Eye (tissue), 1 donor: Measurements from ENCODE around the gene FAM111A.
"Not testable (repeated sequence)": the region's sequence is repeated elsewhere in the genome, so short reads cannot be mapped to it uniquely, and the experiment has no call there.

ENCODE experiments used
- DNase-seq: peaks from one replicate; pipeline ENCODE4 v3.0.0-alpha.2; 2015

FAM111A gene

GRCh38 chr11:59142530-59143507 lies at the start of gene FAM111A:
FAM111A (plus strand) TSS chr11:59142856; CDS start chr11:59148873, 6,017 bp downstream.
- DNase-seq, result peak; percentile 92

- DNase-seq, result not testable (repeated sequence)
Observed at GRCh38 chr11:59093576-59093975, 49.1 kb upstream of the FAM111A start.

- DNase-seq, result not testable (repeated sequence)
Observed at GRCh38 chr11:59095225-59095624, 47.4 kb upstream of the FAM111A start.

DNA sequence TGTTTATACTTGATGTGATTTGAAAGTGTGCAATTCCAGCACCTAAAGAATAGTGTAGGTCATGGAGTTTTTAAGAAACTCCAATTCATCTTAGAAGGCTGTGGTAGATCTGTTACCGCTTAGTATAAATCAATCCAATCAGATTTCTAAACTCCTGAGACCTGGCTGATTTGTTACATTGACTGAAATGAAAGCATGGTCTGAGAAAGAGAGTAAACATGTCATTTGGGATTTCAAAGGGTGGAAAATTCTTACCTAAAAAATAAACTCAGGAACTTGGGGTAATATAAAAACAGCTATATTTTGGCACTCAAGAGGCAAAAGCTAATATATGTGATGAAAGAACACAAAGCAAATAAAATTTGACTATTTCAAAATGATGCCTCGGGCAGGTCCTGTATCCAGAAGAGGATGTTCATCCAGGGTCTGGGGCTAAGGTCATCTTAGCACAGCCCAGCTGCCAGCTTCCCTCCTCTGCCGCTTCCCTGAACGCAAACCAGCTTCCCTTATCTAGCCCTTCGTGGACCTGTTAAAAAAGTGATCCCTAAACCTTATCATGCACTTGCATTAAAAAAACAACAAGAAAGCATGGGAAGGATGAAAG lies 46.6 kb upstream of the FAM111A start:
- DNase-seq, result not testable (repeated sequence)

GRCh38 chr11:59097113-59097708 lies 45.4 kb upstream of the FAM111A start:
- DNase-seq, result peak; percentile 76

DNA sequence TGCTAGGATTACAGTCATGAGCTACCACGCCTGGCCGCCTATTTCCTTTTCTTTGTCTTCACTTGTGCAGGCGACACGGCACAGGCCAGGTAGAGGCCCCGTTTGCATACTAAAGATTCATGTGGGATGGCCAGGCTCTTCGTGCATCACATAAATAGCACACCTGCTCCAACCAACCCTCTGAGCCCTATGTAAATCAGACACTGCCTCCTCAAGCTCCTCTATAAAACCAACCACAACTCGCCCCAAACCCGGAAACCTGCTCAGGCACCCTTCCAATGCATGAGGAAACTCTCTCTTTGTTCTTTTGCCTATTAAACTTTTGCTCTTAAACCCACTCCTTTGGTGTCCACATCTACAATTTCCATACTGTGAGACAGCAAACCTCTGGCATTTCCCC lies 44.7 kb upstream of the FAM111A start:
- not testable (repeated sequence) for DNase-seq

DNA sequence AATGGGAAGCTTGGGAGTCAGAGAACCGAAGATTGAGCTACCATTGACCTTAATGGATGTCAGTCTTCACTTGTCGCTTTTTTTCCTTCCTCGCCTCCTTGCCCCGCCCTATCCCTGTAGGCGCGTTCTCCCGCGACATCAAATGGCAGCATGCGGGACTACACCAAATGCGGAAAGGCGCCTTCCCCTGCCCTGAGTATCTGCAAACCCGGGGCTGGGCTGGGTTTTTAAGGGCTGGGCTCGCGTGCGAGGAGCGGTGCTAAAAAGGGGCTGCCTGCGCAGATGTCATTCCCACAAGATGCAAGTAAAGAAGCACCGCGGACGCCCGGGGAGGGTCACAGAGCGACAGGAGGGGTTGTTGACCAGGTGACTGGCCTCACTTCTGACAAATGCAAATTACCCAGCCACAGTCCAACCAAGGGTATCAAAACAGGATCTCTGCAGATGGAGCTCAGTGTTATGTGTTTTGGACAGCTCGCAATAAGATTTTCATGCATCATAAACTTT lies 40.3 kb upstream of the FAM111A start:
- peak; percentile 83 for DNase-seq

DNA sequence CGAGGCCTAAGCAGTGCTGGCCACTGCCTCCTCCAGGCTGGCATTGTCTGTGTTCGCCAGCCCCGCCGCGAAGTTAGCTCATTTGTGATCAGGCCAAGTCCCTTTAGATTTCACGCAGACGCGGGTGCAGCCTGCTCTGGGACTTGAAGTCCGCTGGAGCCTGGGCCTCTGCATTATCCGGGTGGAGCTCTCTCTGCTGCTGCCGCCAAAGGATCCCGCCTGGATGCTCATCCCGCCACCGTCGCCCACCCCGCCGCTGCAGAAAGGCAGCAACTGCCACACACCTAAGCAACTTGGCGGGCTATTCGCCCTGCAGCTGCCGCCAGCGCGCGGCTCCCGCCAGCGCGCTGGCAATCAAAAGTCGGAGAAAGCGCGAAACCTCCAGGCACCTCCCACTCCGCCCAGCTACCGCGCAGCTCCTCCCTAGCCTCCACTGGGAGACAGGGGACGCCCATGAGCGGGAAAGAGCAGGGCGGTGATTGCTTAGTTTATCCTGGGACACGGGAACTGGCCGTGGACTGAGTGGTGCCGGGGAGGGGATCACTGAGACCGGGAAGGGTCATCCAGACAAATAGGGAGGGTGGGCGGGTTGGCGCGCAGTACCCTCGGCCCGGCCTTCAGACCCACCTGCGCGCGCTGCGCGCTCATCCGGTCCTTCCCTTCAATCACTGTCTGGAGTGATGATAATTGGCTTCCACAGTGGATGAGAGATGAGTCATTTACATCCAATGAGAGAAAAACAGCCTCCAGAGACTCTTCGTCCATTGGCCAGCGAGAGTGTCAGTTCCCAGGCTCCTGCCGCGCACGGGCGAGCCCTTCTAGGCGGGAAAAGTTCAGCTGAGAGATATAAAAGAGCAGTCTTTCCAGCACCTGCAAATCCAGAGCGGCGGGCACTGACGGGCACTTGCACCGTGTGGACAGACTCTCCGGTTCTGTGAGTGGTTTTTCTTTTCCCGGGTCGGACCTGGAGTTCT lies 36.0 kb upstream of the FAM111A start, which contains the start of gene FAM111B:
Gene FAM111B, plus strand, starts transcription at position 875 of the 974 bp plus-strand sequence. CDS start 2,389 bp downstream, outside the sequence.
- peak; percentile 96 for DNase-seq

DNA sequence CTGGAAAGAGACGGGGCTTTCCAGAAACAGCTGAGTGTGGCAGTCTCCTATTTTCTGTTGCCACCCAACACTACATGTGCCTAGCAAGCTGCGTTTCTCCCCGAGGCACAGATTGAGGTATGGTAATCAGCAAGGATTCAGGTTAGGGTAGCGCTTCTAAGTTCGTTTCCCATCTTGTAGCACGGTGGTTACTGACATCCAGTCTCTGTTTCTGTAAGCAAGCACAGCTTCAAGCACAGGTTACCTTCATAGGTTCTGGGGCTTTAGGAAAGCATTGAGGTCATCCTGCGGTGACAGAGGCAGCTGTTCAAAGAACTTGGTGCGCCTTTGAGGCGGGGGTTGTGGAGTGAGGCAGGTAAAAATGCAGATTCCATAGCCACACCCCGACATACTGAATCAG lies 34.9 kb upstream of the FAM111A start:
- DNase-seq, result not testable (repeated sequence)

DNA sequence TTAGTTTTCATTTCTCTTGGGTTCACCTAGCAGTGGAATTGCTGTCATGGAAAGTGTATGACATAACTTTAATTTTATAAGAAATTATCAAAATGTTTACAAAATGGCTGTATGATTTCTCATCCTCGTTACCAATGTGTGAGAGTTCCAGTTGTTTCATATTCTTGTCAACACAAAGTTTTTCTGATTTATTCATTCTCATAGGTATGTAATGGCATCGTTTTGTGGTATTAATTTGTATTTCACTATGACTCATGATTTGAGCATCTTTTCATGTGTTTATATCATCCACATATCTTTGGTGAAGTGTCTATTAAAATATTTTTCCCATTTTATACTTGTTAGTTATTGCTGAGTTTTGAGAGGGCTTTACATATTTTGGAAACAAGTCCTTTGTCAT lies 30.2 kb upstream of the FAM111A start:
- DNase-seq, result no peak

DNA sequence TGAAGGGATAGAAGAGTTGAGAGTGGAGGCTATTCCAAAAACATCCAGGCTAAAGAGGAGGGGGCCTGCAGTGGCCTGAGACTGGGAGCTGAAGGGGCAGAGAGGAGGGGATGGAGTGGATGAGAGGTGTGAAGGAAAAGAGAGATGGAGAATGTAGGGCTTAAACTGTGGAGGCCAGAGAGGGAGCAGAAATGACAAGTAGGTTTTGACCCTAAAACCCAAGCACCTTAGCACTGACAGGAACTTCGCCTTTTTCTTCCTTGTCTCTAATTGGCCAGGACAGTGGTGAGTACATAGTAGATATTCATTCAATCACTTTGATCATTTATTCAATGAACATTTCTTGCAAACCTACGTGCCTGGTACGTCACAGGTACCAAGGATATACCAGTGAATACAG lies 28.3 kb upstream of the FAM111A start:
- no peak for DNase-seq

GRCh38 chr11:59115553-59115952 lies 27.1 kb upstream of the FAM111A start:
- no peak for DNase-seq

- DNase-seq, result no peak
Observed at GRCh38 chr11:59117774-59118173, 24.9 kb upstream of the FAM111A start.

DNA sequence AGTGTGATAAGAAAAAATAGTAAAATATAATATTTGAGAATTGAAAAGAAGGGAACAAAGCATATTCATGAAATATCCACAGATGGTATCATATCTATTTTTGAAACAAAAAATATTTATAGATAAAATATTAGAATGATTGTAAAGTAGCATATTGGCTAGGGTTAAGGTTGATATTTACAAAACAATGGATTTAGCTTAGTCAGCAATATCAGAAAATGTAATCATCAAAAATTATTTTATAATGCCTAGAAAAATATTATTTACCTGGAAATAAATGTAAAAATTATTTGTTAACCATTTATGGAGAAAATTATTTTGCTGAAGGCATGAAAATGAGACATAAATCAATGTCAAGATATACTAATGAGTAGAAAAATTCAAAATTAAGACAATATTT lies 22.8 kb upstream of the FAM111A start:
- DNase-seq, result no peak

DNA sequence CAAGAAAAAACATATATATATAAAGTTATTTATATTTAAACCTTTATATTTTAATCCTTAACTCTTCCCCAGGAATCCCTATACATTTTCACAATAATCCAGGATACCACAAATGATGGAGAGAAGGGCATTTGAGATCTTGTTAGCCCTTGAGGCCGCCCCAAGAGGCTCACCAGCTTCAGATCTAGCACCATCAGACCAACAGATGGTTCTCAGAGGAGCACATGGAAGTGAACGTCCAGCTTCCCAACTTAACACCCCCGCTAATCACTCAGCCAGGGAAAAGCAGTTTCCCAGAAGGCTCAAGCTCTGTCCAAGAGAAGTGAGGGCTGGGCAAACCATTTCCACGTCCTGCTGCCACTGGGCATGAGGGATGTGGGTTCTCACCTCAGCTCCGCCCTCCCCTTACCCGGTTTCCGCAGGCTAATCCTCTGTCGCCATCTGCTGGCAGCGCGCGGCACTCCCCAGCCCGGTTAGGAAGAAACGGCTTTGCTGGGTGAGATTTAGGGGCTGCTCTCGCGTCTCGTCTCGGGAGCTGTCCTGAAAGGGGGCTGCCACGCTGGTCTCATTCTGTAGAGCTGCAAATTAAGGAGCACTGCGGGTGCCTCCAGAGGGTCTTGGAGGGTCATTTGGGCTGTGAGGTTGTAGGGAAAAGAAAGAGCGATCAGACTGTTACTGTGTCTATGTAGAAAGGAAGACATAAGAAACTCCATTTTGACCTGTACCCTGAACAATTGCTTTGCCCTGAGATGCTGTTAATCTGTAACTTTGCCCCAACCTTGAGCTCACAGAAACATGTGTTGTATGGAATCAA lies 6.8 kb upstream of the FAM111A start:
- peak; percentile 94 for DNase-seq

- not testable (repeated sequence) for DNase-seq
Observed at GRCh38 chr11:59136551-59136950, 6.1 kb upstream of the FAM111A start.

- no peak for DNase-seq
Observed at GRCh38 chr11:59137190-59137589, 5.5 kb upstream of the FAM111A start.

- no peak for DNase-seq
Observed at GRCh38 chr11:59138643-59139042, 4.0 kb upstream of the FAM111A start.

- no peak for DNase-seq
Observed at GRCh38 chr11:59141191-59141590, 1.5 kb upstream of the FAM111A start.

DNA sequence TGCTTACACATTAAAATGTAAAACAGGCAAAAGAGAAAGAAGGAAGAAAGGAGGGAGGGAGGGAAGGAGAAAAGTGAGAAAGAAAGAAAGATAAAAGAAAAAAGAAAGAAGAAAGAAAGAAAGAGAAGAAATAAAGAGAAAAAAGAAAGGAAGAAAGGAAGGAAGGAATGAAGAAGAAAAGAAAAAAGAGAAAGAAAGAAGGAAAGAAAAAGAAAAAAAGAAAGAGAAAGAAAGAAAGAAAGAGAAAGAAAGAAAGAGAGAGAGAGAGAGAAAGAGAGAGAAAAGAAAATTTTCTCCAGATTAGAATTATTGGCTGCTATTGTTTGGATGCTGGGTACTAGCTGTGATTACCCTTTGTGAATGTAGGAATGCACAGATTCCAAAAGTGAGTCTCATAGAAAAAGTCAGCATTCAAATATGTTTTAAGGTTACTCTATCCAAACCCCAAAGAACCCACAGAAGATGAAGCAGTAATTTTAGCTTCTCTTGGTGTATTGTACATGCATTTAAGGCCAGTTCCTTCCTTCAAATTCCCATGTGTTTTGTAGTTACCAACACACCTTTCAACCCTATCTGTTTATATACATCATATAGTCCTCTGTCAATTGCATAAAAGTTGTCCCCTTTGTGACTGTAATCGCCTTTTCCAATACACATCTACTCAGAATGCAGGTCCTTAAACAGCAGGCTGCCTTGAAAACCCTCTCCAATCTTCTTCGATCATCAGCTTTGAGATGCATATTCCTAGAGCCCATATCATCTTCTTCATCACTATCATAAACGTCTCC lies 789 bp upstream of the FAM111A start:
- DNase-seq, result no peak
